H1 (cell line): ENCODE data around the gene OR11H1. TPM values are rescaled to one million over a fixed set of nuclear protein-coding genes. Genes with fewer than 3 reads are reported as not detected.
"Not testable (repeated sequence)": the region's sequence is repeated elsewhere in the genome, so short reads cannot be mapped to it uniquely, and the experiment has no call there.

Source experiments
- CTCF ChIA-PET: fragments of 300-600 bp; sonication (Branson Sonifier 250); formaldehyde crosslinking; loops from one replicate; lab custom pipeline; 2021; ENCODE audit not compliant: partially characterized antibody; lab: Charles Lee
- POLR2A ChIA-PET: fragments of 300-600 bp; sonication (Branson Sonifier 250); formaldehyde crosslinking; loops from one replicate; lab custom pipeline; 2021; ENCODE audit warnings: inconsistent platforms; ENCODE audit not compliant: partially characterized antibody; lab: Charles Lee
- DNase-seq, 2 experiments: peaks; one replicate each; pipeline versions ENCODE4 v3.0.0 to v3.0.0-alpha.2; 2010 to 2022; ENCODE audit warnings: low spot score in 2 of 2, low read depth in 1 of 2, mixed read lengths in 1 of 2
- FAIRE-seq: peaks from 2 replicates; lab custom pipeline; 2011; peaks lifted over from hg19 to GRCh38; lab: Jason Lieb, UNC
- H2AFZ ChIP-seq: 2 replicates; pipeline ENCODE4 v1.8.1; 2012; ENCODE audit warnings: low read length, inconsistent platforms
- H2AK5ac ChIP-seq: 2 replicates; pipeline ENCODE4 v1.6.1; 2013; ENCODE audit warnings: low read depth, low read length
- H2BK120ac ChIP-seq: replicated peaks from 2 replicates; pipeline ENCODE3; 2013; ENCODE audit warnings: low read depth, low read length, inconsistent platforms
- H2BK12ac ChIP-seq: 2 replicates; pipeline ENCODE4 v1.6.1; 2013; ENCODE audit warnings: low read depth, low read length
- H2BK15ac ChIP-seq: 2 replicates; pipeline ENCODE4 v1.6.1; 2013; ENCODE audit warnings: low read length
- H2BK20ac ChIP-seq: 2 replicates; pipeline ENCODE4 v1.6.1; 2013; ENCODE audit warnings: low read length
- H2BK5ac ChIP-seq: 2 replicates; pipeline ENCODE4 v1.6.1; 2013; ENCODE audit warnings: low read depth, low read length
- H3K14ac ChIP-seq: 2 replicates; pipeline ENCODE4 v1.6.1; 2013; ENCODE audit warnings: inconsistent platforms; ENCODE audit not compliant: insufficient read length
- H3K18ac ChIP-seq: 2 replicates; pipeline ENCODE4 v1.6.1; 2013; ENCODE audit warnings: low read length; ENCODE audit errors: extremely low read depth
- H3K23ac ChIP-seq: 2 replicates; pipeline ENCODE4 v1.6.1; 2013; ENCODE audit warnings: inconsistent platforms; ENCODE audit not compliant: insufficient read length
- H3K23me2 ChIP-seq: 2 replicates; pipeline ENCODE4 v1.6.1; 2013; ENCODE audit warnings: low read depth, low read length
- H3K27ac ChIP-seq: 2 replicates; pipeline ENCODE4 v1.6.1; 2011; ENCODE audit warnings: low read depth, low read length, inconsistent platforms
- H3K27me3 ChIP-seq, 4 experiments: replicated peaks in 1 of 4; 1 replicate in 1 of 4; 2 replicates in 3 of 4; pipeline versions ENCODE4 v1.6.1 to v1.8.1; 2011 to 2013; ENCODE audit warnings: low read length in 3 of 4, mild to moderate bottlenecking in 3 of 4, inconsistent platforms in 2 of 4, mixed read lengths in 2 of 4, moderate library complexity in 1 of 4; ENCODE audit not compliant: control insufficient read depth in 3 of 4, insufficient read depth in 3 of 4; ENCODE audit errors: extremely low read depth in 1 of 4
- H3K36me3 ChIP-seq, 4 experiments: 2 replicates each; pipeline versions ENCODE4 v1.6.1 to v1.8.1; 2011 to 2013; ENCODE audit warnings: mild to moderate bottlenecking in 4 of 4, low read length in 3 of 4, moderate library complexity in 2 of 4, control low read depth in 1 of 4, inconsistent platforms in 1 of 4; ENCODE audit not compliant: insufficient read depth in 4 of 4, control insufficient read depth in 2 of 4
- H3K4ac ChIP-seq: replicated peaks from 2 replicates; pipeline ENCODE3; 2013; ENCODE audit warnings: low read length, low read depth, mixed read lengths, inconsistent platforms; ENCODE audit not compliant: insufficient read length
- H3K4me1 ChIP-seq, 4 experiments: replicated peaks in 1 of 4; 1 replicate in 1 of 4; 2 replicates in 3 of 4; pipeline versions ENCODE4 v1.6.1 to v1.8.1; 2011 to 2013; ENCODE audit warnings: low read length in 3 of 4, inconsistent platforms in 2 of 4, mixed read lengths in 1 of 4; ENCODE audit not compliant: insufficient read depth in 4 of 4, control insufficient read depth in 3 of 4
- H3K4me2 ChIP-seq, 2 experiments: 2 replicates each; pipeline versions ENCODE4 v1.6.1 to v1.8.1; 2011 to 2013; ENCODE audit warnings: low read depth in 2 of 2, low read length in 2 of 2, control low read depth in 1 of 2, inconsistent platforms in 1 of 2, mild to moderate bottlenecking in 1 of 2; ENCODE audit not compliant: insufficient read depth in 1 of 2
- H3K4me3 ChIP-seq, 4 experiments: fragments of 200-600, 300-600 bp in 1 of 4; sonication (generic), shearing (Covaris generic), sonication (Bioruptor Twin) in 1 of 4; 2 replicates each; pipeline versions ENCODE4 v1.5.1 to v1.8.1; 2011 to 2016; ENCODE audit warnings: low read length in 4 of 4, low read depth in 3 of 4, control low read depth in 2 of 4, inconsistent platforms in 2 of 4, mild to moderate bottlenecking in 2 of 4, mixed read lengths in 1 of 4, moderate library complexity in 1 of 4; ENCODE audit not compliant: insufficient read depth in 2 of 4; ENCODE audit errors: extremely low read depth in 1 of 4
- H3K56ac ChIP-seq: replicated peaks from 2 replicates; pipeline ENCODE3; 2013; ENCODE audit warnings: low read depth, mild to moderate bottlenecking, mixed read lengths, low read length, inconsistent platforms; ENCODE audit not compliant: insufficient read length
- H3K79me1 ChIP-seq: 2 replicates; pipeline ENCODE4 v1.6.1; 2013; ENCODE audit warnings: low read depth, low read length, control low read depth
- H3K79me2 ChIP-seq, 2 experiments: 2 replicates each; pipeline versions ENCODE4 v1.6.1 to v1.8.1; 2012 to 2013; ENCODE audit warnings: low read length in 2 of 2, mild to moderate bottlenecking in 2 of 2, inconsistent platforms in 1 of 2; ENCODE audit not compliant: insufficient read depth in 2 of 2, control insufficient read depth in 1 of 2
- H3K9ac ChIP-seq, 4 experiments: replicated peaks in 1 of 4; 1 replicate in 1 of 4; 2 replicates in 3 of 4; pipeline versions ENCODE4 v1.6.1 to v1.8.1; 2011 to 2013; ENCODE audit warnings: low read depth in 3 of 4, low read length in 3 of 4, control low read depth in 2 of 4, mild to moderate bottlenecking in 2 of 4, moderate library complexity in 2 of 4, inconsistent platforms in 1 of 4; ENCODE audit errors: extremely low read depth in 1 of 4
- H3K9me3 ChIP-seq, 2 experiments: 2 replicates each; pipeline versions ENCODE4 v1.6.1 to v1.8.1; 2012 to 2013; ENCODE audit warnings: mild to moderate bottlenecking in 2 of 2, moderate library complexity in 2 of 2, control low read depth in 1 of 2, inconsistent platforms in 1 of 2, low read depth in 1 of 2, low read length in 1 of 2, mixed read lengths in 1 of 2; ENCODE audit not compliant: insufficient read depth in 2 of 2
- H4K20me1 ChIP-seq, 2 experiments: replicated peaks in 1 of 2; 2 replicates each; pipeline versions ENCODE3 to v1.8.1; 2011 to 2013; ENCODE audit warnings: inconsistent platforms in 2 of 2, low read length in 2 of 2, mild to moderate bottlenecking in 1 of 2; ENCODE audit not compliant: insufficient read depth in 2 of 2, control insufficient read depth in 1 of 2
- H4K5ac ChIP-seq: 2 replicates; pipeline ENCODE4 v1.6.1; 2013; ENCODE audit warnings: low read length, low read depth, mixed read lengths, inconsistent platforms; ENCODE audit not compliant: insufficient read length
- H4K8ac ChIP-seq: 2 replicates; pipeline ENCODE4 v1.8.0; 2013; ENCODE audit warnings: mild to moderate bottlenecking, moderate library complexity, low read length, inconsistent platforms; ENCODE audit not compliant: insufficient read depth; ENCODE audit errors: extremely low read depth
- H4K91ac ChIP-seq: replicated peaks from 2 replicates; pipeline ENCODE3; 2013; ENCODE audit warnings: low read length, mixed read lengths, inconsistent platforms; ENCODE audit not compliant: insufficient read length
- WGBS, 2 experiments: shearing (Covaris generic) in 1 of 2; methylation state at CpG; one replicate each; pipeline versions ENCODE4 v1.1.6 to v1.1.7; 2013 to 2015; ENCODE audit warnings: low lambda C conversion rate in 2 of 2, mixed read lengths in 2 of 2, inconsistent platforms in 1 of 2, low coverage in 1 of 2, missing lambda C conversion rate in 1 of 2; ENCODE audit not compliant: insufficient replicate concordance in 2 of 2, insufficient coverage in 1 of 2, insufficient read length in 1 of 2; ENCODE audit errors: extremely low coverage in 1 of 2, missing lambda C conversion rate in 1 of 2; 5-methylcytosine and 5-hydroxymethylcytosine counted together
- polyA plus RNA-seq, 7 experiments: library from polyadenylated mRNA; depleted of rRNA in 3 of 7; stranded (reverse) in 5 of 7; unstranded in 2 of 7; fragments of >200 nt in 5 of 7; fragments of 200-250 nt in 2 of 7; gene quantifications; 1 replicate in 5 of 7; 2 replicates in 1 of 7; 4 replicates in 1 of 7; pipeline versions ENCODE4 v1.2.1 to v1.2.3, GENCODE V29; 2011 to 2013; ENCODE audit warnings: missing spikeins in 2 of 7, mixed read lengths in 2 of 7
- total RNA-seq: library from RNA; stranded (reverse); fragmentation: NEBNext Ultra II Directional; extraction: Animal tissue kit (Norgen Biotek cat#: 25700); gene quantifications from 2 replicates; pipeline ENCODE4 v1.2.1, GENCODE V29; 2021

OR11H1 gene
- total and polyA plus RNA-seq, 2 of the 8 experiments (the other 6 are each of a cell fraction or from before 2014, with no cell fraction given), result not detected

- H3K9ac ChIP-seq, result not testable (repeated sequence)
- 94% methylated on average over 9 of the region's 9 CpGs; no CpG with 5 or more reads in 1 of the 2 experiments for WGBS, 2 experiments
Measured at GRCh38 chr22:15515896-15516295, 12.1 kb upstream of the OR11H1 start.

DNA sequence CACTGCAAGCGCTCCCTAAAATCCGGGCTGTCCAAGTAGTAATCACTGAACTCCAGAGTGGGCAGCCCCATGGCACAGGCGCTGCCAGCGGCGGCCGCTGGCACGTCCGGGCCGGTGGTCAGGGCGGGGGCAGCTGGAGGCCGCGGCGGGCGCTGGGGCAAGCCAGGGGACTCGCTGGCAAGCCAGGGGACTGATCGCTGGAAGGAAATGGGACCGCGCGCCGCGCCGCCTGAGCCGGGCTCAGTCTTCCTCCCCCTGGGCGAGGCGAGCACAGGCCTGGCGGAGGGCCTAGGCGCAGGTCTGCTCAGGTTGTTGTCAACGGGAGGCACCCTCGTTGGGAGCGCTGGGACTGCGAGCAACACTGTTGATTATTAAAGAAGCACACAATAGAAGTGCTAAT lies 25.8 kb downstream of the OR11H1 start:
- H2BK120ac ChIP-seq, H2BK15ac ChIP-seq, H3K79me1 ChIP-seq, H3K9ac ChIP-seq, H4K5ac ChIP-seq, H2BK5ac ChIP-seq, H3K4me3 ChIP-seq, H3K9me3 ChIP-seq, H3K27ac ChIP-seq, H3K4me2 ChIP-seq, H2AFZ ChIP-seq, H3K18ac ChIP-seq, H3K14ac ChIP-seq, H3K23me2 ChIP-seq, H3K4ac ChIP-seq, H4K20me1 ChIP-seq, H3K36me3 ChIP-seq, H2BK20ac ChIP-seq, H3K79me2 ChIP-seq, DNase-seq, H3K4me1 ChIP-seq, H4K91ac ChIP-seq, H2AK5ac ChIP-seq, H3K27me3 ChIP-seq, H2BK12ac ChIP-seq, POLR2A ChIA-PET, FAIRE-seq, CTCF ChIA-PET, H3K56ac ChIP-seq, H4K8ac ChIP-seq, H3K23ac ChIP-seq: not testable (repeated sequence)
- 79% methylated on average over 8 of the region's 31 CpGs; no CpG with 5 or more reads in 1 of the 2 experiments for WGBS, 2 experiments

More at GRCh38 chr22:15515896-15516295, 12.1 kb upstream of the OR11H1 start:
- H2BK5ac ChIP-seq, H3K4me2 ChIP-seq, H3K23me2 ChIP-seq, POLR2A ChIA-PET, H4K20me1 ChIP-seq, H3K79me2 ChIP-seq, H3K36me3 ChIP-seq, H3K23ac ChIP-seq, FAIRE-seq, H4K5ac ChIP-seq, H2BK12ac ChIP-seq, H4K91ac ChIP-seq, H3K4ac ChIP-seq, H3K18ac ChIP-seq, H2BK20ac ChIP-seq, H2AK5ac ChIP-seq, CTCF ChIA-PET, H2BK15ac ChIP-seq, H3K4me3 ChIP-seq, H4K8ac ChIP-seq, H2AFZ ChIP-seq, H3K4me1 ChIP-seq, DNase-seq, H3K27ac ChIP-seq, H2BK120ac ChIP-seq, H3K9me3 ChIP-seq, H3K56ac ChIP-seq, H3K14ac ChIP-seq, H3K27me3 ChIP-seq, H3K79me1 ChIP-seq: not testable (repeated sequence)
